ENCODE measurements around the gene LY6G5C. TPM values are rescaled to one million over a fixed set of nuclear protein-coding genes. Genes with fewer than 3 reads are reported as not detected.

The LY6G5C gene
- total and polyA plus RNA-seq, 2 of the 13 experiments (the other 11 are each of a cell fraction or from before 2014, with no cell fraction given), result 0.33 to 0.55 TPM

- TF ChIP-seq GPN1 (CRISPR knock-in tag; IDR thresholded peaks at IDR 0.05; ENCODE audit: borderline replicate concordance), result no peak
- TF ChIP-seq IRX3 (CRISPR knock-in tag; IDR thresholded peaks at IDR 0.05; ENCODE audit: borderline replicate concordance, low read depth), result no peak
- no peak for TF ChIP-seq HOXA9 (CRISPR knock-in tag; IDR thresholded peaks at IDR 0.05; ENCODE audit: borderline replicate concordance)
- no peak for TF ChIP-seq HNRNPK (IDR thresholded peaks at IDR 0.05; ENCODE audit: low read depth, low read length, poor library complexity, severe bottlenecking)
- no peak for TF ChIP-seq ZBTB25 (CRISPR knock-in tag; IDR thresholded peaks at IDR 0.05)
- 0 out of 2 replicates have a peak, but pooled peaks have one; percentile 31 for TF ChIP-seq ATF2 (CRISPR knock-in tag; IDR thresholded peaks at IDR 0.05)
- TF ChIP-seq NFKBIZ (CRISPR knock-in tag; IDR thresholded peaks at IDR 0.05), result no peak
- no peak for TF ChIP-seq MED13 (CRISPR knock-in tag; IDR thresholded peaks at IDR 0.05)
- no peak for TF ChIP-seq ZKSCAN8 (CRISPR knock-in tag; IDR thresholded peaks at IDR 0.05; ENCODE audit: borderline replicate concordance)
- no peak for TF ChIP-seq ZNF605 (CRISPR knock-in tag; IDR thresholded peaks at IDR 0.05)
- no peak for TF ChIP-seq SNAI1 (CRISPR knock-in tag; IDR thresholded peaks at IDR 0.05; ENCODE audit: borderline replicate concordance)
- TF ChIP-seq ZNF652 (CRISPR knock-in tag; IDR thresholded peaks at IDR 0.05; ENCODE audit: borderline replicate concordance, low read depth), result peak; percentile 42; the same call in 1 of the 2 replicates
- no peak for TF ChIP-seq ZBTB7B (CRISPR knock-in tag; IDR thresholded peaks at IDR 0.05)
- no peak for TF ChIP-seq XBP1 (CRISPR knock-in tag; IDR thresholded peaks at IDR 0.05)
- TF ChIP-seq PATZ1 (CRISPR knock-in tag; IDR thresholded peaks at IDR 0.05), result 0 out of 2 replicates have a peak, but pooled peaks have one; percentile 34
- no peak for TF ChIP-seq ZNF569 (CRISPR knock-in tag; IDR thresholded peaks at IDR 0.05; ENCODE audit: borderline replicate concordance)
- TF ChIP-seq SRSF4 (IDR thresholded peaks at IDR 0.05; ENCODE audit: low read depth, low read length, poor library complexity, severe bottlenecking), result no peak
- no peak for TF ChIP-seq NCOR1 (IDR thresholded peaks at IDR 0.05; ENCODE audit: borderline replicate concordance, low read length)
- no peak for TF ChIP-seq HOXA5 (CRISPR knock-in tag; IDR thresholded peaks at IDR 0.05)
- no peak for TF ChIP-seq DMTF1 (CRISPR knock-in tag; IDR thresholded peaks at IDR 0.05)
Measured at GRCh38 chr6:31680226-31681134, at the start of gene LY6G5C (continued).
